ENCODE measurements around the gene SLC35B2.
"Not testable (repeated sequence)": the region's sequence is repeated elsewhere in the genome, so short reads cannot be mapped to it uniquely, and the experiment has no call there.

The SLC35B2 gene

GRCh38 chr6:44232676-44233566, 24.4 kb downstream of the SLC35B2 start:
- DNase-seq = no peak

- not testable (repeated sequence) for DNase-seq
These were observed 25.9 kb downstream of the SLC35B2 start for GRCh38 chr6:44231426-44231825.

GRCh38 chr6:44230034-44230675, 27.2 kb downstream of the SLC35B2 start:
- no peak for DNase-seq

GRCh38 chr6:44229376-44230033, 27.8 kb downstream of the SLC35B2 start:
- DNase-seq = no peak

- DNase-seq = no peak
These were observed 28.5 kb downstream of the SLC35B2 start for GRCh38 chr6:44228836-44229235.

GRCh38 chr6:44228433-44228832, 28.9 kb downstream of the SLC35B2 start:
- no peak for DNase-seq

GRCh38 chr6:44228031-44228430, 29.3 kb downstream of the SLC35B2 start:
- DNase-seq = no peak

- DNase-seq = peak; percentile 48
These were observed 30.1 kb downstream of the SLC35B2 start for GRCh38 chr6:44227148-44227793.

GRCh38 chr6:44226368-44227147, 30.8 kb downstream of the SLC35B2 start:
- peak; percentile 29 for DNase-seq

- peak; percentile 43 for DNase-seq
These were observed 31.6 kb downstream of the SLC35B2 start for GRCh38 chr6:44225579-44226325.

- DNase-seq = peak; percentile 33
These were observed 32.4 kb downstream of the SLC35B2 start for GRCh38 chr6:44224965-44225305.

GRCh38 chr6:44224029-44224964, 33.0 kb downstream of the SLC35B2 start:
- DNase-seq = peak; percentile 68

GRCh38 chr6:44223319-44224028, 33.9 kb downstream of the SLC35B2 start, which contains the start of gene SLC29A1:
TSS of gene SLC29A1 (plus strand) at chr6:44223595. CDS start at chr6:44227314, 3,719 bp downstream.
- DNase-seq = peak; percentile 93

GRCh38 chr6:44222486-44223318, 34.6 kb downstream of the SLC35B2 start:
- peak; percentile 57 for DNase-seq

- DNase-seq = peak; percentile 38
These were observed 35.4 kb downstream of the SLC35B2 start for GRCh38 chr6:44221961-44222335.

- DNase-seq = peak; percentile 93
These were observed 35.9 kb downstream of the SLC35B2 start for GRCh38 chr6:44221291-44221960.

- no peak for DNase-seq
These were observed 36.4 kb downstream of the SLC35B2 start for GRCh38 chr6:44220913-44221290.

Measured in NCI-H69 (cell line).